HG03439 (cell line): Measurements from ENCODE around the gene PSMA7.
"Not testable (repeated sequence)": the region's sequence is repeated elsewhere in the genome, so short reads cannot be mapped to it uniquely, and the experiment has no call there.

Experiments
- ATAC-seq: cut with Tn5 transposase; IDR thresholded peaks from one replicate; pipeline ENCODE4 v1.9.1; 2021; ENCODE audit warnings: mild to moderate bottlenecking, moderate library complexity; ENCODE audit not compliant: unreplicated experiment

The PSMA7 gene

DNA sequence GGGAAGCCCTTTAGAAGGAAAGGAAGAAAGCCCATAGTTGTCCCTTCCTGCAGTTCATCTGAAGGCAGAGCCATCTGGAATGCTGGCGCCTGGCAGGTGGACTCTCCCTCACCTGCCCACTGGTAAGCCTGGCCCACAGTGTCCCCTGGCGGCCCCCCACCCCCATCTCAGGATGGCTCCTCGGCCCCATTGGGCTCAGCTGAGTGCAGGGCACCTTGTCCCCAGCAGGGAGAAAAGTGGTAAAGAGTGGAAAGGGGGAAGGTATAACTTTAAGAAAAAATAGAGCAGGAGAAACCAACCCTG, 13.0 kb upstream of the PSMA7 start:
- no peak for ATAC-seq

DNA sequence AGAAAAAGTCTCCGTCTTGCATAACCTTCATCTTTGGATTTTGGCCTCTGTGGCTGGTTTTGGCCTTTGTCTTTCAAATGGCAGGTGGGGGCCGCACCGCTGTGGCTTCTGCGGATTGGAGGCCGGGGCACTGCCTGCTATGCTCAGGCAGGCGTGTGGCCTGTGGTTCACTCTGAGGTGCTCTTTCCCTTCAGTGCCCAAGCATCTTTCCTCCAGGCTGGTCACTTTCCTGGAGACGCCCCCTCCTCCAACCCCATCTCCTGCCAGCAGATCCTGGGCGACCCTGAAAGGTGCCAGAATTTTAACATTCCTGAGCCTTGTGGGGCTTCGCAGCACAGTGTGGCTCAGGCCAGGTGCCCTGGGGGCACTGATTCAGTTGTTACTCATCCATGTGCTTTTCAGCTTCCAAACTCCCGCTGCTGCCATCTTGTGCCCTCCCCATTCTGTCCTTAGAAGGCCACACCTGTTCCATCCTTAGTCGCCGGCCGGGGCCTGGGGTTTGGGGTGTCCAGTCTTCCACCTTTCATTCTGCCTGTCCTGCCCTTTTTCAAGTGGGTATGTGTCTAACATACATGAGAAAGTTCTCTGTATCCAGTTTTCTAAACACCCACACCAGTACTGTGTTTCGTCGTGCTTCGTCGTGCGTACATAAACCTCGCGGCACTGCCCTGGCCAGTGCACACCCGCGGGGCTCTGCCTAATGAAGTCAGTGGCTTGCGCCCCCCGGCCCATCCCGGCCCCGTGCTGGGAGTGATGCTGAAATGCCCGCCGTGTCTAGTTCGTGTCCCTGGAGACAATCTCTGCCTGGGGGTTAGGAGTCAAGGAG, 12.4 kb upstream of the PSMA7 start:
- no peak for ATAC-seq

DNA sequence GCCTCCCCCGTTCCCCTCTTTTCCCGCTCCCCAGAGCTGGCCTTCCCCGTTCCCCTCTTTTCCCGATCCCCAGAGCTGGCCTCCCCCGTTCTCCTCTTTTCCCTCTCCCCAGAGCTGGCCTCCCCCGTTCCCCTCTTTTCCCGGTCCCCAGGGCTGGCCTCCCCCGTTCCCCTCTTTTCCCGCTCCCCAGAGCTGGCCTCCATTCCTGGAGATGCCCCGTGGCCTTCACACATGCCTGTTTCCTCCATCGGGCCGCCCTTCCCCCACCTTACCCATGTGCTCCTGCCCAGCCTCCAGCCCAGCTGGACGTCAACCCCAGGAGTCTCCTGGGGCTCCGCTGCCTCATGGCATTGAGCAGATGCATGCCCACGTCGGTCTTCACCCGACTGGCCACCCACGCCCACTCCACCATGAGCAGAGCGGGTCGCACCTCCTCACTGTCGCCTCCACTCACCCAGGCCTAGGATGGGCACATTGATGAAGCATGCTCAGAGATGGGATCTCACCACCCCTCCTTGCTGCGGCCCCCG, 8.7 kb upstream of the PSMA7 start:
- ATAC-seq = no peak

DNA sequence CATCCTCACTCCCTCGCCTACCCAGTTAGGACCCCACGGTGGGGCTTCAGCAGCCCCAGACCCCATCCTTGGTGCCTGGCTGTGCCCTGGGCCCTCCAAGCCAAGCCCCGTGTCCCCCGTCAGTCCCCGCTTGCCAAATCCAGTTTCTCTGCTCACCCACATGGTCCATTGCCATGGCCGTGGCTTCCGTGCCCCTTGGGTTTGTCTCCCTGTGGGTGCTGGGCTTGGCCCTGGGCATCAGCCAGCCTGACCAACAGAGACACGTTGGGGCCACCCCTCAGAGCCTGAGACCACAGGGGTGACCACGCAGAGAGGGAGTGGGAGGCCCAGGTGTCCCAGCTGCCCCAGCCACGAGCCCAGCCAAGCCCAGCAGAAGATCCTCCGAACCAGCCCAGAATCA, 8.0 kb upstream of the PSMA7 start:
- no peak for ATAC-seq

DNA sequence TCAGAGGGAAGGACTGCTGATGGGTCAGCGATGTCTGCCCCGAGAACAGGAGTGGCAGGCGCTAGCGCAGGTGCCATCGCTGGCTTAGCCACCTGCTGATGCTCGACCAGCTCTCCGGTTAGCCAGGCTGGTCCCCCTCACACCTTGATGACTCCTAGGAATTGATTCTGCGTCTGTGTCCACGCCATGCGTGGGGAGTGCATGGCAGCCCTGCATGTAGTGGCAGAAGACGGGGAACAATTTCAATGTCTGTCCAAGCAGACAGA, 7.0 kb upstream of the PSMA7 start:
- no peak for ATAC-seq

DNA sequence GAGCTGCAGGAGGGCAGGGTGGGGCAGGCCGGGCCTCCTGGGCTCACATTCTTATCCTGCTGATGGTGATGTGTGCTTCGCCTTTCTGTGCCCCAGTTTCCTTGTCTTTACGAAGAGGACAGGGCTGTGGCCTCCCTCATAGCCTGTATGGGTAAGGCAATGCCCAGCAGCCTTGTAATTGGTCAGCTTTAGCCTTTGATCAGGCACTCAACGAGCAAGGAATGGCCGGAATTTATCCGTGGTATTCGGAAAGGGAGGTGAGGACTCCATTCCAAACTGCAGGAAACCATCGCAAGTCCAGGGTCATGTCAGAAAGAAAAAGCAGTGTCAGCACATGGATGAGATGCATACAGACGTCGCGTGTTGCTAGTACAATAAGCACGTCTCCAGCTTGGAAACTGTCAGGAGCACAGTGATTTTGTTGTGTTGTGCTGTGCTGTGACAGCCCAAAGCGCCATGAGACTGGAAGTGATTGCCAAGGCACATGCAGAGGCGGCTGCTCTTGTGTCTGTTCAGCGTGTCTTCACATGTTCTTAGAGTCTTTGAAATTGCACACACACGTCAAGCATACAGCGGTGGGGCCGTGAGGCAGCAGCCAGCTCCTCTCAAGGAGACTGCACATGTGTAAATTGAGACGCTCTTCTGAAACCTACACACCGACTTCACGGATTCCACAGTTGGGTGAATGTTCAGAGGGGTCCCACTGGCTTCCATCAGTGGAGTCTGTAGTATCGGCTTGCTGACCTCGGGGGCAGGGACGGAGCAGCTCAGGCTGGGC, 6.5 kb upstream of the PSMA7 start:
- no peak for ATAC-seq

GRCh38 chr20:62148908-62149314, 5.7 kb upstream of the PSMA7 start:
- no peak for ATAC-seq

- not testable (repeated sequence) for ATAC-seq
These were observed 5.2 kb upstream of the PSMA7 start for GRCh38 chr20:62148383-62148782.

- ATAC-seq = no peak
These were observed 4.3 kb upstream of the PSMA7 start for GRCh38 chr20:62147528-62147927.

DNA sequence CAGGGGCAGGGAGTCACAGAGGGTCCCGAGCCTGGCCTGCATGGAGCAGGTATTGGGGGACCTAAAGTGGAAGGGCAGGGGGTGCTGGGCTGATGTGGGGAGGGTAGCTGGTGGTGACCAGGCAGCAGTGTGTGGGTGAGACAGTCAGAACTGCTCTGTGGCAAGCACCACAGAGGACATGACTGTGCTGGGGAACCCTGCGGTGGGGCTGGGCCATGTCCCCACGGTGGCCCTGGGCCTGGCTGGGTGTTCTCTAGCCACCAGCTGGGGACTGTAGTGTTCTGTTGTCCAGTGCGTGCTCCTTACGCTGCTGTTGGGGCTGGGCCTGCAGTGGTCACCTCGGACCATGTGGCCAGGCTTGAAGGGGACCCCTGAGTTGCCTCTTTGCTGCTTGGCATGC, 3.9 kb upstream of the PSMA7 start:
- no peak for ATAC-seq

- ATAC-seq = no peak
These were observed 3.0 kb upstream of the PSMA7 start for GRCh38 chr20:62146019-62146755.

DNA sequence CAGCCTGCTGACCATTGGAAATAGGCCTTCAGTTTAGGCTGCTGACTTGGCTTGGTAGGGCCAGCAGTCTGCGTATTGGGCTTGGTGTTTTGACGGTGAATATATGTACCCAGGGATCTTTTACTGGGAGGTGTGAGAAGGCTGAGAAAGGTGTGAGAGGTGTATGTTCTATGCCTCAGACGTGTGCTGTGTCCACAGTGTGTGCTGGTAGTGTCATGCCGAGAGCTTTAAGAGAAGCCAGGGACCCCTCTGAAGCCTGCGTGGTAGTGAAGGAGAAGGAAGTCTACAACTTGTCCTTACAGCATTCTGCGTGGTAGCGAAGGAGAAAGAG, 2.5 kb upstream of the PSMA7 start:
- no peak for ATAC-seq

- ATAC-seq = peak; percentile 14
These were observed 997 bp upstream of the PSMA7 start for GRCh38 chr20:62143957-62144825.

DNA sequence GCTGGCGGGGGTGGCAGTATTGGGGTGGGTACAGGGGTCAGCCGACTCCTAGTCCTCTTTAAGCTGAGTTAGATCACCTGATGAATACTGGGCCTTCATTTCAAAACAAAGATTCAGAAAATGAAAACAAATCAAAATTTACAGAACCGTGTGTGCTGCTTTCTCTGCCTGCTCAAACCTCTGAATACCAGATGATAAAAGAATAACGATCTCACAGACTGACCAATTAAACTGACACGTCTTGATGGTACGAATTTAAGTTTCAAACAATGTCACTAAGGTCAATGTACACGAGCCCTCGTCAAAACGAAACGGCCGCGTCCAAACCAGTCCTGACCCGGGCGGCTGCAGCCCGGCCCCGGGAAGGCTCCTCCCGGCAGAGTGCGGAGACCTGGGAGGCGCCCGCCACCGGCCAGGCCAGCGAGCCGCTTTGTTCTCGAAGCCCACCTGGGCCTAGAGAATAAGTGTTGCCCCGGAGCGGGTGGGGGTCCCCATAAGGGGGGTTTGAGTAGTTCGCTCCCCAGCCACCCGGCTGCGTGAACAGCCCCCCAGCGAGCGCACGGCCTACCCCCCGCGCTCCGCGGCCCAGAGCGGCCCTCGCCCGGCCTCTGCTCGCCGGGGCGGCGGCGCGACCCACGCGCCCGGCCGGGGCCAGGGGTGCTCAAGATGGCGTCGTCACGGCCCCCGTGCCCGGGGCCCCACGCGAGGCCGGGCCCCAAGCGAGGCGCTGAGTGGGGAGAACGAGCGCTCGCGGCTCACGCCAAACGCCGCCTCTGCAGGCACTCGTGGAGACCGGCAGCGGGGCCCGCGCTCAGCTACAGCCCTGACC, 728 bp downstream of the PSMA7 start:
- peak; percentile 27 for ATAC-seq

GRCh38 chr20:62141397-62142251, 1.6 kb downstream of the PSMA7 start:
- ATAC-seq = no peak

- ATAC-seq = no peak
These were observed 2.2 kb downstream of the PSMA7 start for GRCh38 chr20:62141043-62141396.

GRCh38 chr20:62139636-62140035, 3.6 kb downstream of the PSMA7 start:
- ATAC-seq = no peak

GRCh38 chr20:62138912-62139311, 4.3 kb downstream of the PSMA7 start:
- ATAC-seq = no peak

DNA sequence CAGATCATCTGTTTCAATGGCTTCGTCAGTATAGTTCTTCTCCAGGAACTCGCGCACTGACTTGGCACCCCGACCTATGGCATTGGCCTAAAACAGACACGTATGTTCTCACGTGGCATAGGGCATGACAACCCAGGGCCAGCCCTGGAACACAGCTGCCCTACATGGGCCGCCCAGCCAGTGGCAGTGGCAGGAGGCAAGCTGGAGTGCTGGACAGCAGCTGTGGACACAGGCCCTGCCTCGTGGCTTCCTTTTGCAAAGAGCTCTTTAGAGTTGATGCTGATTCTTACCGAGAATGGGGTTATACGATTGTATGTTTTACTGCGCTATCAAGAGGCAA, 5.0 kb downstream of the PSMA7 start:
- ATAC-seq = no peak
